Left lung (tissue), 10 donors: ENCODE results near the gene SMC3. TPM values are rescaled to one million over a fixed set of nuclear protein-coding genes. Genes with fewer than 3 reads are reported as not detected.

Source experiments
- ATAC-seq: fragments of 200-7000 bp; cut with Tn5 transposase; one replicate; pipeline ENCODE4 v1.9.1; 2020; ENCODE audit warnings: moderate library complexity
- DNase-seq, 4 donors: peaks; one replicate each; pipeline ENCODE4 v3.0.0-alpha.2; 2013 to 2020
- H3K27ac ChIP-seq, 2 donors: fragments of 200-600 bp; sonication (generic) in 1 of 2; one replicate each; pipeline versions ENCODE4 v1.5.0 to v1.8.0; 2020 to 2021
- H3K27me3 ChIP-seq, 2 donors: fragments of 200-600 bp; sonication (generic) in 1 of 2; one replicate each; pipeline versions ENCODE4 v1.5.0 to v1.8.0; 2020 to 2021
- H3K36me3 ChIP-seq, 2 donors: fragments of 200-600 bp; sonication (generic) in 1 of 2; one replicate each; pipeline versions ENCODE4 v1.5.0 to v1.8.0; 2020 to 2021
- H3K4me1 ChIP-seq, 2 donors: fragments of 200-600 bp; one replicate each; pipeline ENCODE4 v1.8.0; 2021
- H3K4me3 ChIP-seq, 2 donors: fragments of 200-600 bp; sonication (generic) in 1 of 2; one replicate each; pipeline versions ENCODE4 v1.5.0 to v1.8.0; 2020 to 2021; ENCODE audit warnings: mild to moderate bottlenecking in 1 of 2
- H3K9me3 ChIP-seq, 2 donors: fragments of 200-600 bp; sonication (generic) in 1 of 2; one replicate each; pipeline versions ENCODE4 v1.5.0 to v1.8.0; 2020 to 2021
- intact Hi-C, 2 donors: fragments of 100-400 bp; cut with DNase I; formaldehyde crosslinking; loops; one replicate each; pipeline versions ENCODE4 v1.11.2 to v1.14.2; 2022
- polyA plus RNA-seq, 6 donors: library from polyadenylated mRNA; unstranded; fragments of 120-200 nt; gene quantifications; one replicate each; pipeline ENCODE4 v1.2.1, GENCODE V29; 2013; ENCODE audit not compliant: insufficient read length in 6 of 6
- total RNA-seq, 2 donors: library from RNA; stranded (reverse); fragmentation: NEBNext Ultra II Directional; extraction: Animal tissue kit (Norgen Biotek cat#: 25700); gene quantifications; one replicate each; pipeline ENCODE4 v1.2.1, GENCODE V29; 2021
- TF ChIP-seq, protein P1 (sequence below), 2 donors: fragments of 200-600 bp; sonication (generic) in 1 of 2; IDR thresholded peaks; one replicate each; pipeline versions ENCODE4 v1.5.0 to v1.8.0; 2021; ENCODE audit warnings: antibody characterized with exemption in 2 of 2
- donor health status: DM: no; HTN: yes; CAD: no.
- donor health status: DM: no; HTN: no; CAD: no.

The SMC3 gene
- total and polyA plus RNA-seq, 8 donors, result 26.6 to 94.4 (median 77.6) TPM

- no peak for ATAC-seq
These were observed 65.2 kb downstream of the SMC3 start for GRCh38 chr10:110632591-110633215.

DNA sequence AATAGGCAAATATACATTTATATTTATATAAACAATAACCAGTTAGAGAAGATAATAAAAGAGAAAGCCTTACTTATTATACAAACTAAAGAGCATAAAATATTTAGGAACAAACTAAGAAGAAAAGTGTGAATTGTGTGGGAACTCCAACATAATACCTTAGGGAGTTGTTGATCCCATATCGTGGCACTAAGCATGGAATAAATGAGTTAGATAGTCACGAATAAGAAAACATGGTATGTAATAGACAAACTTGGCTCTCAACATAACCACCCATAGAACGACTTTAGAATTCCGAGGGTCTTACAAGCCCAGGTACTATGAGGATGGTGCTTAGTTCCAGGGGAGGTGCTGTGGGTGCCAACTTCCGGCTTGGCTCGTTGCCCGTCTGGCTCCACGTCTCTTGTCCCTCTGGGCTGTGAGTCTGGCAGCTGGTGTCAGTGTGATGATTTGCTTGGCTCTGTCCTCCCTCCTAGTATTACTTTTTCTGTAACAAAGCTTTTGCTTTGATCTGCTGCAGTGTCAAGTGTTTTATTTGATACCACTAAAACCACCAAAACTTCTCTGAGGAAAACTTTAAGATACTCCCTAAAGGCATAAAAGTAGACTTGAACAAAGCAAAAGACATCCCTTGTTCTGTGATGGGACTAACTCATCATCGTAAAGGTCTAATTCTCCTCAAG is 67.2 kb downstream of the SMC3 start:
- Histone ChIP-seq H3K27ac (no peak overlapping the region), H3K4me3 (no peak overlapping the region), H3K9me3 (no peaks in the 10 kb centered on the region), H3K36me3 (no peaks in the 10 kb centered on the region), H3K27me3 (peaks cover 18 to 51% of the 10 kb centered on the region in 2 donors), H3K4me1 (no peaks in the 10 kb centered on the region)
- DNase-seq (peak in 1 of 4 donors; percentile 60), ATAC-seq (no peak)
- intact Hi-C loops, result no loop called here
- TF ChIP-seq, protein P1, sequence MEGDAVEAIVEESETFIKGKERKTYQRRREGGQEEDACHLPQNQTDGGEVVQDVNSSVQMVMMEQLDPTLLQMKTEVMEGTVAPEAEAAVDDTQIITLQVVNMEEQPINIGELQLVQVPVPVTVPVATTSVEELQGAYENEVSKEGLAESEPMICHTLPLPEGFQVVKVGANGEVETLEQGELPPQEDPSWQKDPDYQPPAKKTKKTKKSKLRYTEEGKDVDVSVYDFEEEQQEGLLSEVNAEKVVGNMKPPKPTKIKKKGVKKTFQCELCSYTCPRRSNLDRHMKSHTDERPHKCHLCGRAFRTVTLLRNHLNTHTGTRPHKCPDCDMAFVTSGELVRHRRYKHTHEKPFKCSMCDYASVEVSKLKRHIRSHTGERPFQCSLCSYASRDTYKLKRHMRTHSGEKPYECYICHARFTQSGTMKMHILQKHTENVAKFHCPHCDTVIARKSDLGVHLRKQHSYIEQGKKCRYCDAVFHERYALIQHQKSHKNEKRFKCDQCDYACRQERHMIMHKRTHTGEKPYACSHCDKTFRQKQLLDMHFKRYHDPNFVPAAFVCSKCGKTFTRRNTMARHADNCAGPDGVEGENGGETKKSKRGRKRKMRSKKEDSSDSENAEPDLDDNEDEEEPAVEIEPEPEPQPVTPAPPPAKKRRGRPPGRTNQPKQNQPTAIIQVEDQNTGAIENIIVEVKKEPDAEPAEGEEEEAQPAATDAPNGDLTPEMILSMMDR (IDR thresholded peaks at IDR 0.05), result no peak

More at GRCh38 chr10:110632591-110633215, 65.2 kb downstream of the SMC3 start:
- Histone ChIP-seq H3K4me1 (no peaks in the 10 kb centered on the region), H3K27ac (no peak overlapping the region), H3K36me3 (no peaks in the 10 kb centered on the region), H3K27me3 (peaks cover 4 to 33% of the 10 kb centered on the region in 2 donors), H3K9me3 (no peaks in the 10 kb centered on the region), H3K4me3 (no peak overlapping the region)
- TF ChIP-seq, protein P1 (IDR thresholded peaks at IDR 0.05), result no peak
- no peak for DNase-seq
- intact Hi-C loops, result no loop called here

DNA sequence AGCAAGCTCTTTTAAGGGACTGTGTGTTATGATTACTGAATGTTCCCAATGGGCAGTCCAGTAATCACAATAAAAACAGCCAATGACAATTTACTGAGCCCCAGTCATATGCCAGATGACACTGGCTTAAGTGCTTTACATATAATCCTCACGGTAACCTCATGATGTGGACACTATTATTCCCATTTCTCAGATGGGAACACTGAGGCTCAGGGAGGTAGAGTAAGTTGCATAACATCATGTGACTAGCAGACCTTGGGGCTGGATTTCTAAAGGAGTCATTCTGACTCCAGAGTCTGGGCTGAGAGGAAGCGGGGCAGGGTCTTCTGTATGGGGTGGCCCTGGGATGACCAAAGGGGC is 69.1 kb downstream of the SMC3 start:
- intact Hi-C loops, result no loop called here
- TF ChIP-seq, protein P1 (IDR thresholded peaks at IDR 0.05), result no peak
- H3K27ac ChIP-seq, result no peak overlapping the region
- H3K4me1 ChIP-seq, result no peaks in the 10 kb centered on the region
- DNase-seq, result no peak
- no peak for ATAC-seq
- H3K4me3 ChIP-seq, result no peak overlapping the region
- peaks cover 32 to 70% of the 10 kb centered on the region in 2 donors for H3K27me3 ChIP-seq
- no peaks in the 10 kb centered on the region for H3K36me3 ChIP-seq
- H3K9me3 ChIP-seq, result no peaks in the 10 kb centered on the region

GRCh38 chr10:110636932-110637557 is 69.5 kb downstream of the SMC3 start:
- Histone ChIP-seq H3K9me3 (no peaks in the 10 kb centered on the region), H3K27ac (no peak overlapping the region), H3K4me3 (no peak overlapping the region), H3K4me1 (no peaks in the 10 kb centered on the region), H3K36me3 (no peaks in the 10 kb centered on the region), H3K27me3 (peaks cover 37 to 75% of the 10 kb centered on the region in 2 donors)
- DNase-seq, result no peak
- no peak for ATAC-seq
- intact Hi-C loops, result no loop called here
- TF ChIP-seq, protein P1 (IDR thresholded peaks at IDR 0.05), result no peak

- intact Hi-C loops, result no loop called here
These were observed 70.1 kb downstream of the SMC3 start for GRCh38 chr10:110637558-110638053.

More at GRCh38 chr10:110637558-110638053, 70.1 kb downstream of the SMC3 start:
- TF ChIP-seq, protein P1 (IDR thresholded peaks at IDR 0.05), result no peak
- Histone ChIP-seq H3K4me1 (no peaks in the 10 kb centered on the region), H3K9me3 (no peaks in the 10 kb centered on the region), H3K27ac (no peak overlapping the region), H3K4me3 (no peak overlapping the region), H3K27me3 (peaks cover 43 to 81% of the 10 kb centered on the region in 2 donors), H3K36me3 (no peaks in the 10 kb centered on the region)
- DNase-seq, result no peak
- no peak for ATAC-seq
